ENCODE results near the gene YPEL2. TPM values are rescaled to one million over a fixed set of nuclear protein-coding genes. Genes with fewer than 3 reads are reported as not detected.

The YPEL2 gene
- polyA plus RNA-seq, 1 donor (not counting 4 experiments of a cell fraction or from before 2014, with no cell fraction given) = 4.6 TPM

DNA sequence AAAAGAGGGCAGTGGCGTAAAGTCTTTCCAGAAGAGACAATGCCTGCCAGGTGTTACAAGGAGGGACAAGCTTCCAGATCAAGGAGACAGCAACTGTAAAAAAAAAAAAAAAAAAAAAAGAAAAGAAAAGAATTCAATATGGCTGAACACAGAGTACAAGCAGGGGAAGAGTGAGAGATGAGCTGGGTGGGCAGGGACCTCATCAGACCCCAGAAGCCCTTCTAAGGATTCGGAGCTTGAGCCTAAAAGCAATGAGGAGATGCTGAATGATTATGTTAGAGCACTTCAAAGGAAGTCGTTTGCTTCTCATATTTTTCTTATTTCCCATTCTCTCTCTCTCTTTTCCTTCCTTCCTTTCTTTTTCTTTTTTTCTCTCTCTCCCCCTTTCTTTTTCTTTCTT, 103.0 kb downstream of the YPEL2 start:
- no peak overlapping the region for H2AFZ ChIP-seq (ENCODE audit: control insufficient read depth, low read length)
- peaks cover 8% of the 10 kb centered on the region for H3K4me1 ChIP-seq (ENCODE audit: control insufficient read depth, extremely low read depth, insufficient read depth, low read length)
- no peak overlapping the region for H3K27ac ChIP-seq (ENCODE audit: control insufficient read depth, insufficient read depth, low read length)
- no peaks in the 10 kb centered on the region for H3K27me3 ChIP-seq (ENCODE audit: control insufficient read depth, extremely low read depth, insufficient read depth, low read length)
- FAIRE-seq = no peak
- H3K79me2 ChIP-seq (ENCODE audit: control insufficient read depth, insufficient read depth, low read length) = no peaks in the 10 kb centered on the region
- H3K4me3 ChIP-seq (ENCODE audit: control insufficient read depth in 2 of 3, extremely low read depth in 1 of 3, insufficient read depth in 2 of 3, low read depth in 1 of 3, low read length in 3 of 3) = no peak overlapping the region
- dilution Hi-C loops (cut with MboI; ENCODE audit: extremely low pct_ligation_motif_present, low sequenced_read_pairs) = loop anchor here (25.0 kb wide), 1 partner anchor 97 kb away; the partner anchor contains the start of gene YPEL2
- no peaks in the 10 kb centered on the region for H3K9me3 ChIP-seq (ENCODE audit: control insufficient read depth, low read depth, low read length)
- TF ChIP-seq EZH2 (IDR thresholded peaks at IDR 0.05; ENCODE audit: low read length) = no peak
- TF ChIP-seq, protein P1, sequence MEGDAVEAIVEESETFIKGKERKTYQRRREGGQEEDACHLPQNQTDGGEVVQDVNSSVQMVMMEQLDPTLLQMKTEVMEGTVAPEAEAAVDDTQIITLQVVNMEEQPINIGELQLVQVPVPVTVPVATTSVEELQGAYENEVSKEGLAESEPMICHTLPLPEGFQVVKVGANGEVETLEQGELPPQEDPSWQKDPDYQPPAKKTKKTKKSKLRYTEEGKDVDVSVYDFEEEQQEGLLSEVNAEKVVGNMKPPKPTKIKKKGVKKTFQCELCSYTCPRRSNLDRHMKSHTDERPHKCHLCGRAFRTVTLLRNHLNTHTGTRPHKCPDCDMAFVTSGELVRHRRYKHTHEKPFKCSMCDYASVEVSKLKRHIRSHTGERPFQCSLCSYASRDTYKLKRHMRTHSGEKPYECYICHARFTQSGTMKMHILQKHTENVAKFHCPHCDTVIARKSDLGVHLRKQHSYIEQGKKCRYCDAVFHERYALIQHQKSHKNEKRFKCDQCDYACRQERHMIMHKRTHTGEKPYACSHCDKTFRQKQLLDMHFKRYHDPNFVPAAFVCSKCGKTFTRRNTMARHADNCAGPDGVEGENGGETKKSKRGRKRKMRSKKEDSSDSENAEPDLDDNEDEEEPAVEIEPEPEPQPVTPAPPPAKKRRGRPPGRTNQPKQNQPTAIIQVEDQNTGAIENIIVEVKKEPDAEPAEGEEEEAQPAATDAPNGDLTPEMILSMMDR (optimal IDR thresholded peaks at IDR 0.05 in 1 of 3, IDR thresholded peaks at IDR 0.05 in 1 of 3, conservative IDR thresholded peaks at IDR 0.05 in 1 of 3; ENCODE audit: extremely low read depth in 1 of 3, insufficient read depth in 2 of 3, low read length in 3 of 3) = no peak
- H3K36me3 ChIP-seq (ENCODE audit: control insufficient read depth in 2 of 2, extremely low read depth in 1 of 2, insufficient read depth in 2 of 2, low read length in 2 of 2) = no peaks in the 10 kb centered on the region
- DNase-seq (ENCODE audit: low read depth, low spot score) = no peak
- no peak overlapping the region for H3K9ac ChIP-seq (ENCODE audit: control insufficient read depth, extremely low read depth, insufficient read depth, low read length)
- H3K4me2 ChIP-seq (ENCODE audit: control insufficient read depth, extremely low read depth, insufficient read depth, low read depth, low read length) = no peak overlapping the region
- H3K9me1 ChIP-seq (ENCODE audit: control insufficient read depth, extremely low read depth, insufficient read depth, low read length) = no peaks in the 10 kb centered on the region
- H4K20me1 ChIP-seq (ENCODE audit: control insufficient read depth, extremely low read depth, insufficient read depth, low read length) = no peaks in the 10 kb centered on the region

DNA sequence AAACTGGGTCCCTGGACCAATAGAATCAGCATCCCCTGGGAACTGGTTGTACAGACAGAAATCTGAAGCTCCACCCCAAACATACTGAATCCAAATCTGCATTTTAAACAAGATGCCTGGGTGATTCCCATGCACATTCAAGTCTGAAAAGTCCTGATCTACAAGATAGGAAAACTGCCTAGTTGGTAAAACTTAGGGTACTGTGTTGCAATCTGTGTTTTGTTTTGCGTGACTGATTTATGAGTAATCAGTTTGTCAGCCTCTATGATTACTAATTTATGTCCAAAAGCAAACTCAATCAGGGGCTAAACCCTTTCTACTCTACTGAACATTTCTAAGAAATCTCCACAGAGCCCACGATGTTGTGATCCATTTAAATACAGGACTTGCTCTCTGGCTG, 103.8 kb downstream of the YPEL2 start:
- Histone ChIP-seq H3K79me2 (ENCODE audit: control insufficient read depth, insufficient read depth, low read length) (no peaks in the 10 kb centered on the region), H3K27me3 (ENCODE audit: control insufficient read depth, extremely low read depth, insufficient read depth, low read length) (no peaks in the 10 kb centered on the region), H3K9ac (ENCODE audit: control insufficient read depth, extremely low read depth, insufficient read depth, low read length) (no peak overlapping the region), H3K4me1 (ENCODE audit: control insufficient read depth, extremely low read depth, insufficient read depth, low read length) (peaks cover 8% of the 10 kb centered on the region), H3K9me3 (ENCODE audit: control insufficient read depth, low read depth, low read length) (no peaks in the 10 kb centered on the region), H3K4me3 (ENCODE audit: control insufficient read depth in 2 of 3, extremely low read depth in 1 of 3, insufficient read depth in 2 of 3, low read depth in 1 of 3, low read length in 3 of 3) (no peak overlapping the region), H3K27ac (ENCODE audit: control insufficient read depth, insufficient read depth, low read length) (no peak overlapping the region), H4K20me1 (ENCODE audit: control insufficient read depth, extremely low read depth, insufficient read depth, low read length) (no peaks in the 10 kb centered on the region), H3K4me2 (ENCODE audit: control insufficient read depth, extremely low read depth, insufficient read depth, low read depth, low read length) (peak overlapping the region; percentile 44), H3K9me1 (ENCODE audit: control insufficient read depth, extremely low read depth, insufficient read depth, low read length) (no peaks in the 10 kb centered on the region), H2AFZ (ENCODE audit: control insufficient read depth, low read length) (no peak overlapping the region), H3K36me3 (ENCODE audit: control insufficient read depth in 2 of 2, extremely low read depth in 1 of 2, insufficient read depth in 2 of 2, low read length in 2 of 2) (no peaks in the 10 kb centered on the region)
- dilution Hi-C loops (cut with MboI; ENCODE audit: extremely low pct_ligation_motif_present, low sequenced_read_pairs) = loop anchor here (25.0 kb wide), 1 partner anchor 98 kb away; the partner anchor contains the start of gene YPEL2
- FAIRE-seq = peak; percentile 39
- peak; percentile 26 for DNase-seq (ENCODE audit: low read depth, low spot score)
- TF ChIP-seq EZH2 (IDR thresholded peaks at IDR 0.05; ENCODE audit: low read length) = no peak
- TF ChIP-seq, protein P1 (optimal IDR thresholded peaks at IDR 0.05 in 1 of 3, IDR thresholded peaks at IDR 0.05 in 1 of 3, conservative IDR thresholded peaks at IDR 0.05 in 1 of 3; ENCODE audit: extremely low read depth in 1 of 3, insufficient read depth in 2 of 3, low read length in 3 of 3) = no peak

Data from keratinocyte (primary cell).